Medulla oblongata (tissue), 1 donor: ENCODE results near the gene SYNPO2L.
"Not testable (repeated sequence)": the region's sequence is repeated elsewhere in the genome, so short reads cannot be mapped to it uniquely, and the experiment has no call there.

Experiments
- DNase-seq: peaks from one replicate; pipeline ENCODE4 v3.0.0-alpha.2; 2015; ENCODE audit errors: extremely low spot score

The SYNPO2L gene

GRCh38 chr10:73655990-73656298 is at the start of gene SYNPO2L:
Gene SYNPO2L (minus strand): TSS chr10:73656029. CDS start chr10:73655922, 107 bp downstream.
- no peak for DNase-seq

GRCh38 chr10:73703924-73704323 is 48.1 kb upstream of the SYNPO2L start:
- DNase-seq = not testable (repeated sequence)

- DNase-seq = not testable (repeated sequence)
These were observed 43.0 kb upstream of the SYNPO2L start for GRCh38 chr10:73698819-73699218.

- not testable (repeated sequence) for DNase-seq
These were observed 41.9 kb upstream of the SYNPO2L start, which contains the start of gene AGAP5 for GRCh38 chr10:73697675-73698159. Gene AGAP5 (minus strand): TSS chr10:73698109. CDS start chr10:73697755, 354 bp downstream.

- not testable (repeated sequence) for DNase-seq
These were observed 39.5 kb upstream of the SYNPO2L start for GRCh38 chr10:73695302-73695701.

GRCh38 chr10:73690755-73691154 is 34.9 kb upstream of the SYNPO2L start:
- not testable (repeated sequence) for DNase-seq

- not testable (repeated sequence) for DNase-seq
These were observed 33.8 kb upstream of the SYNPO2L start for GRCh38 chr10:73689596-73689995.

GRCh38 chr10:73687641-73688040 is 31.8 kb upstream of the SYNPO2L start:
- not testable (repeated sequence) for DNase-seq

GRCh38 chr10:73674546-73674945 is 18.7 kb upstream of the SYNPO2L start:
- not testable (repeated sequence) for DNase-seq

- not testable (repeated sequence) for DNase-seq
These were observed 12.5 kb upstream of the SYNPO2L start for GRCh38 chr10:73668378-73668777.

- not testable (repeated sequence) for DNase-seq
These were observed 10.5 kb upstream of the SYNPO2L start for GRCh38 chr10:73666153-73666809.

- DNase-seq = not testable (repeated sequence)
These were observed 9.8 kb upstream of the SYNPO2L start for GRCh38 chr10:73665581-73665980.

- DNase-seq = not testable (repeated sequence)
These were observed 8.6 kb upstream of the SYNPO2L start for GRCh38 chr10:73664156-73665040.

GRCh38 chr10:73663621-73664020 is 7.8 kb upstream of the SYNPO2L start:
- not testable (repeated sequence) for DNase-seq

GRCh38 chr10:73662705-73663104 is 6.9 kb upstream of the SYNPO2L start:
- DNase-seq = not testable (repeated sequence)

- no peak for DNase-seq
These were observed 406 bp downstream of the SYNPO2L start for GRCh38 chr10:73655257-73655989.

- DNase-seq = no peak
These were observed 2.1 kb downstream of the SYNPO2L start for GRCh38 chr10:73653701-73654100.

- no peak for DNase-seq
These were observed 2.6 kb downstream of the SYNPO2L start for GRCh38 chr10:73653195-73653594.

GRCh38 chr10:73650537-73651331 is 5.1 kb downstream of the SYNPO2L start:
- DNase-seq = peak; percentile 72

GRCh38 chr10:73649876-73650536 is 5.8 kb downstream of the SYNPO2L start:
- no peak for DNase-seq
